Uterus (tissue), 2 donors: Measurements from ENCODE around the gene LCMT1.

Experiments
- CTCF ChIP-seq, 4 experiments: fragments of 200-600 bp in 2 of 4; fragments of 450-650 bp in 2 of 4; sonication (generic) in 2 of 4; IDR thresholded peaks; one replicate each; pipeline ENCODE4 v1.5.1; 2016 to 2019; ENCODE audit warnings: antibody characterized with exemption in 4 of 4, mild to moderate bottlenecking in 2 of 4, moderate library complexity in 1 of 4
- POLR2A ChIP-seq, 2 donors: fragments of 450-650 bp; IDR thresholded peaks; one replicate each; pipeline ENCODE4 v1.6.1; 2016; ENCODE audit warnings: antibody characterized with exemption in 2 of 2, mild to moderate bottlenecking in 1 of 2, moderate library complexity in 1 of 2

- TF ChIP-seq CTCF (IDR thresholded peaks at IDR 0.05): no peak
- no peak for TF ChIP-seq POLR2A (IDR thresholded peaks at IDR 0.05)
These were observed 15.9 kb upstream of the LCMT1 start for GRCh38 chr16:25095636-25096035.
